ENCODE data around the gene MBNL2. TPM values are rescaled to one million over a fixed set of nuclear protein-coding genes. Genes with fewer than 3 reads are reported as not detected.

MBNL2 gene
- total RNA-seq, 2 experiments from 2014 or later = 2.7 to 7.4 TPM

DNA sequence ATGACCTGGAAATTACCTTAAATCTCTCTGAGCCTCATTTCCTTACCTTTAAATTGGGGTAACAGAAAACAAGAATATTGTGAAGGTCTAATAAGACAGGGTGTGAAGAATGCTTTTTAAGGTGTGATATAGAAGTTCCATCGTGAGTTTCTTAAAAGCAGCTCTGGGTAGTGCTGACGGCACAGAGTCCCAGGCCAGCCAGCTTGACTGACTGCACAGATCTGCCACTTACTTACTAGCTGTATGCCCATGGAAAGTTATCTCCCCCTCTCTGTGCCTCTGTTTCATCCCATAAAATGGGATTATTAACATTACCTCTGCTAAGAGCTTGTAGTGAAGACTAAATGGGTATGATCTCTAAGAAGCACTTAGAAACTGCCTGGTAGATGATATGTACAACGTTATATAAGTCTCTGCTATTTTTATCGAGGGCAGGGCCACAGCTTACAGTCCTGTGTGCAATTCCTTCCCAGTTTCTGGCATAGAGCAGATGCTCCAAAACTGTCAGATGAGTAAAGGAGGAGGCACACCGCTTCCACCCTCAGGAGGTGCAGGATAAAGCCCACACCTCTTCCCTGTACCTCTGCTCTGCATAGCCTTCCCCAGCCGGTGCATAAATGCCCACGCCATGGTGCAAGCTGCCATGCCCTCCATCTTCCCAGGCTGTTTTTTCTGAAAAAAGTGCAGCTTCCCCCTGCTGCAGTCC is 99.6 kb downstream of the MBNL2 start:
- POLR2A ChIA-PET = no interaction called here
- Histone ChIP-seq H3K9me2 (ENCODE audit: insufficient read depth, low read length) (no peaks in the 10 kb centered on the region), H3K4me2 (ENCODE audit: low read length) (no peak overlapping the region), H3K79me2 (ENCODE audit: insufficient read depth, low read depth, low read length) (no peaks in the 10 kb centered on the region), H3K36me3 (ENCODE audit: insufficient read depth, low read length) (no peaks in the 10 kb centered on the region), H2AFZ (ENCODE audit: low read length) (no peak overlapping the region), H3K27ac (ENCODE audit: low read depth, low read length, poor library complexity, severe bottlenecking) (no peak overlapping the region), H4K20me1 (ENCODE audit: insufficient read depth, low read length) (no peaks in the 10 kb centered on the region), H3K9me3 (ENCODE audit: low read length) (no peaks in the 10 kb centered on the region), H3K4me1 (ENCODE audit: insufficient read depth, low read length, poor library complexity, severe bottlenecking) (no peaks in the 10 kb centered on the region), H3K4me3 (ENCODE audit: low read depth, low read length, poor library complexity, severe bottlenecking) (no peak overlapping the region)
- no TSS peak for BruUV-seq (replicated peaks)
- DNase-seq (ENCODE audit: low spot score) = no peak
- intact Hi-C loops (cut with micrococcal nuclease; ENCODE audit: unreplicated experiment) = no loop called here
- CTCF ChIA-PET (ENCODE audit: unreplicated experiment) = no interaction called here
- TF ChIP-seq, protein P1, sequence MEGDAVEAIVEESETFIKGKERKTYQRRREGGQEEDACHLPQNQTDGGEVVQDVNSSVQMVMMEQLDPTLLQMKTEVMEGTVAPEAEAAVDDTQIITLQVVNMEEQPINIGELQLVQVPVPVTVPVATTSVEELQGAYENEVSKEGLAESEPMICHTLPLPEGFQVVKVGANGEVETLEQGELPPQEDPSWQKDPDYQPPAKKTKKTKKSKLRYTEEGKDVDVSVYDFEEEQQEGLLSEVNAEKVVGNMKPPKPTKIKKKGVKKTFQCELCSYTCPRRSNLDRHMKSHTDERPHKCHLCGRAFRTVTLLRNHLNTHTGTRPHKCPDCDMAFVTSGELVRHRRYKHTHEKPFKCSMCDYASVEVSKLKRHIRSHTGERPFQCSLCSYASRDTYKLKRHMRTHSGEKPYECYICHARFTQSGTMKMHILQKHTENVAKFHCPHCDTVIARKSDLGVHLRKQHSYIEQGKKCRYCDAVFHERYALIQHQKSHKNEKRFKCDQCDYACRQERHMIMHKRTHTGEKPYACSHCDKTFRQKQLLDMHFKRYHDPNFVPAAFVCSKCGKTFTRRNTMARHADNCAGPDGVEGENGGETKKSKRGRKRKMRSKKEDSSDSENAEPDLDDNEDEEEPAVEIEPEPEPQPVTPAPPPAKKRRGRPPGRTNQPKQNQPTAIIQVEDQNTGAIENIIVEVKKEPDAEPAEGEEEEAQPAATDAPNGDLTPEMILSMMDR (conservative IDR thresholded peaks at IDR 0.05; ENCODE audit: low read length) = no peak
- no peak for TF ChIP-seq EZH2phosphoT487 (IDR thresholded peaks at IDR 0.05; ENCODE audit: borderline replicate concordance, low read depth, low read length)

DNA sequence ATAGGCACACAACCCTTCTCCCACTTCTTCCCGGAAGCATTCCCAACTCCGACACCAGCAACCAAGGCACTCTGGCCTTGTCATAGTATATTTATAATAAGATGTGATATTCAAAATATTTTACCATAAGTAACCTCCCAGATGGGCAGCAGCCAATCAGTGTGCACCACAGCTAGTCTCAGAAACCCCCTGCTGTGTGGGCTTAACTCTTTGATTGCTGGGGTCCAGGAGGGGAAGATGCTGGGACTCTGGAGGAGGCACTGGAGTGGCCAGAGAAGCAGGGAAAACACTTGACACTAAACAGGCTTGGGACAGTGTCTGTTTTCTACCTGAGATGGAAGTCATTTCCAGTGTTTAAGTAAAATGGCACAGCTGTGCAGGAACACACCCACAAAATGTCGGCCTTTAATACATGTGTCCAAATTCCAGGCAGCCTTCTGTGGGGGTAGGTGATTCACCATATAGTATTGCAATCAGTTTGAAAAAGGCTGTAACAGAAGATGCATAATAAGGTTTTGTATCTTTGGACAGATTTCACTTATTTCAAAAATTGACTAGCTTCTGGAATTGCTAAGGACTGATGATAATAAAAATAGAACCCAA is 100.7 kb downstream of the MBNL2 start:
- no peak for TF ChIP-seq EZH2phosphoT487 (IDR thresholded peaks at IDR 0.05; ENCODE audit: borderline replicate concordance, low read depth, low read length)
- TF ChIP-seq, protein P1 (conservative IDR thresholded peaks at IDR 0.05; ENCODE audit: low read length) = no peak
- Histone ChIP-seq H4K20me1 (ENCODE audit: insufficient read depth, low read length) (no peaks in the 10 kb centered on the region), H2AFZ (ENCODE audit: low read length) (no peak overlapping the region), H3K4me1 (ENCODE audit: insufficient read depth, low read length, poor library complexity, severe bottlenecking) (no peaks in the 10 kb centered on the region), H3K9me2 (ENCODE audit: insufficient read depth, low read length) (no peaks in the 10 kb centered on the region), H3K4me2 (ENCODE audit: low read length) (no peak overlapping the region), H3K4me3 (ENCODE audit: low read depth, low read length, poor library complexity, severe bottlenecking) (no peak overlapping the region), H3K36me3 (ENCODE audit: insufficient read depth, low read length) (no peaks in the 10 kb centered on the region), H3K9me3 (ENCODE audit: low read length) (no peaks in the 10 kb centered on the region), H3K79me2 (ENCODE audit: insufficient read depth, low read depth, low read length) (no peaks in the 10 kb centered on the region), H3K27ac (ENCODE audit: low read depth, low read length, poor library complexity, severe bottlenecking) (no peak overlapping the region)
- DNase-seq (ENCODE audit: low spot score) = no peak
- intact Hi-C loops (cut with micrococcal nuclease; ENCODE audit: unreplicated experiment) = no loop called here
- ChIA-PET CTCF (ENCODE audit: unreplicated experiment) (no interaction called here), POLR2A (interaction anchor here (0.6 kb wide), 1 partner anchor 98 kb away, joined by 3 read pairs; no protein-coding TSS in a partner anchor)
- BruUV-seq (replicated peaks) = no TSS peak

DNA sequence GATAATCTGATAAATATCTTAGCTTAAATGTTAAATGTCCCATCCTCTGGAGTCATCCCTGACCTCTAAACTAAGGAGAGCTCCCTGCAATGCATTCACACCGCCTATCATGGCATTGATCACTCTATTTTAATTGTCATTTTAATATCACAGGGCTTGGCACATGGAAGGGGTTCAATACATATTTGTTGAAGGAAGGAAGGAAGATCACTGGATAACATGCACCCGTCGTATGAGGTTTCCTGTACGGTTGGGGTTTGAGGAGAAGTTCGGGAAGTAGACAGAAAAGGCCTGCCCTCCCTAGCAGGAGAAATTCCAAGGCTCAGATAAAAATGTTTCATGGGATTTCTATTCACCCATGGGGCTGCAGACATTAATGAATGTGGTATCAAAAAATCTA is 102.0 kb downstream of the MBNL2 start:
- no peaks in the 10 kb centered on the region for H3K79me2 ChIP-seq (ENCODE audit: insufficient read depth, low read depth, low read length)
- H4K20me1 ChIP-seq (ENCODE audit: insufficient read depth, low read length) = no peaks in the 10 kb centered on the region
- H3K9me2 ChIP-seq (ENCODE audit: insufficient read depth, low read length) = no peaks in the 10 kb centered on the region
- TF ChIP-seq EZH2phosphoT487 (IDR thresholded peaks at IDR 0.05; ENCODE audit: borderline replicate concordance, low read depth, low read length) = no peak
- TF ChIP-seq, protein P1 (conservative IDR thresholded peaks at IDR 0.05; ENCODE audit: low read length) = no peak
- H3K9me3 ChIP-seq (ENCODE audit: low read length) = no peaks in the 10 kb centered on the region
- no TSS peak for BruUV-seq (replicated peaks)
- no peak for DNase-seq (ENCODE audit: low spot score)
- H3K36me3 ChIP-seq (ENCODE audit: insufficient read depth, low read length) = no peaks in the 10 kb centered on the region
- H2AFZ ChIP-seq (ENCODE audit: low read length) = no peak overlapping the region
- intact Hi-C loops (cut with micrococcal nuclease; ENCODE audit: unreplicated experiment) = no loop called here
- POLR2A ChIA-PET = no interaction called here
- no peak overlapping the region for H3K4me2 ChIP-seq (ENCODE audit: low read length)
- CTCF ChIA-PET (ENCODE audit: unreplicated experiment) = no interaction called here
- H3K27ac ChIP-seq (ENCODE audit: low read depth, low read length, poor library complexity, severe bottlenecking) = no peak overlapping the region
- H3K4me1 ChIP-seq (ENCODE audit: insufficient read depth, low read length, poor library complexity, severe bottlenecking) = no peaks in the 10 kb centered on the region
- H3K4me3 ChIP-seq (ENCODE audit: low read depth, low read length, poor library complexity, severe bottlenecking) = no peak overlapping the region

Measured in OCI-LY7 (cell line).